ENCODE results near the gene EHMT1.

- TF ChIP-seq SUZ12 (IDR thresholded peaks at IDR 0.05; ENCODE audit: extremely low read depth, insufficient read depth, insufficient read length) = no peak
- no peak for TF ChIP-seq ZNF274 (IDR thresholded peaks at IDR 0.05; ENCODE audit: low read depth, low read length)
- TF ChIP-seq YY1 (IDR thresholded peaks at IDR 0.05; ENCODE audit: insufficient read depth, insufficient read length) = no peak
Observed at GRCh38 chr9:137669261-137669672, 50.5 kb downstream of the EHMT1 start.

All from NT2/D1 (cell line).